SKM-1 treated with dmso at 0.1 percent for 144 hours (cell line): ENCODE measurements around the gene EMID1.

ENCODE experiments used
- DNase-seq: peaks from one replicate; lab custom pipeline; 2025; ENCODE audit not compliant: unreplicated experiment; lab: John Stamatoyannopoulos, UW

Gene EMID1

GRCh38 chr22:29205594-29206371, at the start of gene EMID1:
Gene EMID1 (plus strand): TSS chr22:29205896. CDS start chr22:29206039, 143 bp downstream.
- DNase-seq: no peak

DNA sequence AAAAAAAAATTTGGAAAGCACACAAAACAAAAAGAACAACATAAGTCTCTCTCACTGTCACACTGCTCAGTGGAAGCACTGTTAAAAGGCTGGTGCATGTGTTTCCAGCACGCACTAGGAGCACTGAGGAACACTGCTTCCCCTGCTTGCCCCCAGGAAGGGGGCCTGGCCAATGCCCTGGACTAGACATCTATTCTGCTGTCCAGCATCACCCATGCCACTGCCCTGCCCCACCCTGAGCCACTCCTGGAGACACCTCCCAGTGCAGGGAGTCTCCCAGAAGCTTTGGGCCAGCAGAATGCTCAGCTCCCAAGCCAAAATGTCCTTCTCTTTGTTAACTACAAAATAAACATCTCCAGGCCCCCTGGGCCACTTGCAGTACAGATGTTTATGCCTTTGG, 49.7 kb upstream of the EMID1 start:
- no peak for DNase-seq

DNA sequence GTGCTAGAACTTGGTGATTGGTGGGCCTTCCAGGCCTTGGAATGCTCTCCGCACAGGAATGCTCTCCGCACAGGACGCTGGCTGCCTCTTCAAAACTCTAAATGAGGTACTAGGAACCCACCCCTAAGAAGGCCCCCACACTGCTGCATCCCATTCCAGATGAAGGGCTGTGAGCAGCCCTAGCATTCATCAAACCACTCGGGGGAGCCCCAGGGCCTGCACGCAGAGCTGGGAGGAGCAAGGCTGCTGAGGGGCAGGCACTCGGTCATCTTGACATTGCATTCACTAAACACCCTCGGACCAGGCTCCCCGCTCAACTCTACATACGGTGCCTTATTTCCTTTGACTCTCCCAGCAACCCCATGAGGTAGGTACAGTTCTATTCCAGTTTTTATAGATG, 49.2 kb upstream of the EMID1 start:
- no peak for DNase-seq

- DNase-seq: no peak
These were observed 47.7 kb upstream of the EMID1 start for GRCh38 chr22:29157759-29158535.

DNA sequence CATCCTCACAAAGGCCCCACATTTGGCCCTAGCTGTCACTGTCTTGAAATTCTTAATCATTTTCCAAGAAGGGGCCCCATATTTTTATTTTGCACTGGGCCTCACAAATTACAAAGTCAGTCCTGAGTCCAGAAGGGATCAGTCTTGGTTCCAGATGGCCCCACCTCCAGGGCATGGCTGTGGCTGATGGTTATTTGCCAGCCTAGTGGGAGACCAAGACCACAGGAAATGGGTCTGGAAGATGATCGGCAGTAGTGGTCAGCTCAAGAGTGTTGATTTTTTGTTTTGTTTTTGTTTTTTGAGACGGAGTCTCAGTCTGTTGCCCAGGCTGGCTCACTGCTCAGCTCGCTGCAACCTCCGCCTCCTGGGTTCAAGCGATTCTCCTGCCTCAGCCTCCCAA, 47.1 kb upstream of the EMID1 start:
- no peak for DNase-seq

- DNase-seq: no peak
These were observed 41.9 kb upstream of the EMID1 start for GRCh38 chr22:29163808-29164207.

DNA sequence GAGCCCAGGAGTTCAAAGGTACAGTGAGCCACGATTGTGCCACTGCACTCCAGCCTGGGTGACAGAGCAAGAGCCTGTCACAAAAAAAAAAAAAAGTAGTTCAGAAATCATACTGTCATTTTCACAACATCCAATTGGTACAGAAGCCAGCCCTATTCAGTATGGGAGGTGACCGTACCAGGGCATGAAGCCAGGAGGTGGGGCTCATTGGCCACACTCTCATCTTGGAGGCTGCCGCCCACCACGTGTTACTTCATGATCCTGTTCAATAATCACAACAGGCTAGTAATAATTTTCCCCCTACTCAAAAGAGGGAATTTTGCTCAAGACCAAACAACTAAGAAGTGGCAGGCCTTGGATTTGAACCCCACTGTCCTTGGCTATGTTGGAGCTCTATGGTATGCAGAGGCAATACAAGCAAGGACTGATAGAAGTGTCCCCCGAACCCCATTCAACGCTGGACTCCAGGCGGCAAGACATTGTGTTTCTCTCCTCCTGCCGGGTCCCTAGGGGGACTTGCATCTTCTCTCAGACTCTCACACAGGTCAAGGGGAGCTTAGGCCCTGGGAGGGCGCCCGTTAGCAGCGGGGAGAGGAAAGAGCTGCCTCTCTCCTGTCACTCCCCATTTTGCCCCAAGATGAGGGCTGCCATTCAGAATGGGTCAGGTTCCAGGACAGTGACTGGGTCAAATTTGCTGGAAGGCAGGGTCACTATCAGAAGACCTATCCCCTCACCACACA, 40.2 kb upstream of the EMID1 start:
- no peak for DNase-seq

DNA sequence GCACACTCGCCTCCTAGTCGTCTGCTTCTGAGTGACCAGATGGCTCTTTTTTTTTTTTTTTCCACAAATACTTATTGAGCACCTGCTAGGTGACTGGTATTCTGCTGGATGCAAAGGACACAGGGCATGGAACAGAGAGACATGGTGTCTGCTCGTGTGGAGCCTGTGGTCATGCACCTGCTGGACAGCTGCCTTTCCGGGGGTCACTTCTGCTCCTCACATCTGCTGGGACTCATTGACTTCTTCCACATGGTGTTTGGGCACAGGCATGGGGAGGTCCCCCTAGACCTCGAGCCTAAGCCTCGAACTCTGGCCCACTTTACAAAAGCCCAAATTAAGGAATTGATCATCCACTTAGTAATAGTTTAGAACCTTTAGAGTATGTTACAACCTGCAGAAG, 39.5 kb upstream of the EMID1 start:
- DNase-seq: no peak

DNA sequence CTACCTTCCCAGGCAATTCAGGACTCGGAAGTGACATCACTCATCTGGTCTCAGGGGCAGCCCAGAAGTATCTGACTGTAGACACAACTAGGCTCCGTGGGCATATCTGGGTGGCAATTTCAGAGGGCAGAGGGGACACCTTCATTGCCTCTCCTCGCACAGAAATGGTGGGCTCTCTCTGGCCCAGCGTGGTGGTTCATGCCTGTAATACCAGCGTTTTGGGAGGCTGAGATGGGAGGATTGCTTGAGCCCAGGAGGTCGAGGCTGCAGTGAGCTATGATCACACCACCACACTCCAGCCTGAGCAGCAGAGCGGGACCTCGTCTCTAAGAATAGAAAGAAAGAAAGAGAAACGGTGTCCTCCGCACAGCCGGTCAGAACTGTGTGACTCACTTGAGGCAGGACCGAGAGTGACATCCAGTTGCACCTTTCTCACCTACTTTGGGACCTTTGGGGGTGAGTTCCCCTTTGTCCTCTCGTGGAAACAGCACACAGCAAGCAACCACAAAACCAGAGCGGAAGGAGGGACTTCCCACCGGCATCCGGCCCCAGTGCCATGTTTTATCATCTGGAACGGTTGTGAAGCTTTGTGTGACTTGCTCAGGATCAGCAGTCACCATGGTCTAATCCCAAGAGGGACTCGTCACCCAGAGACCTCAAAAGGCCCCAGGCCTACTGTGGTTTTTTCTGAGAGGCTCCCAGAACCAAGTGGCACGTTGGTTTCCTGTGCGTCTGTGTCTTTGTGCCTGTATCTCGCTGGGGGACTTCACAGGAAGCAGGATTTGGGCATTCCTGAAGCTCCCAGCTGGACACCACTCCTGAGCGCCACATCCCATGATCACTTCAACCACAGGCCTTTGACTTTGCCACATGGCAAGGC, 38.4 kb upstream of the EMID1 start:
- DNase-seq: peak; percentile 91

GRCh38 chr22:29171721-29172120, 34.0 kb upstream of the EMID1 start:
- DNase-seq: no peak

DNA sequence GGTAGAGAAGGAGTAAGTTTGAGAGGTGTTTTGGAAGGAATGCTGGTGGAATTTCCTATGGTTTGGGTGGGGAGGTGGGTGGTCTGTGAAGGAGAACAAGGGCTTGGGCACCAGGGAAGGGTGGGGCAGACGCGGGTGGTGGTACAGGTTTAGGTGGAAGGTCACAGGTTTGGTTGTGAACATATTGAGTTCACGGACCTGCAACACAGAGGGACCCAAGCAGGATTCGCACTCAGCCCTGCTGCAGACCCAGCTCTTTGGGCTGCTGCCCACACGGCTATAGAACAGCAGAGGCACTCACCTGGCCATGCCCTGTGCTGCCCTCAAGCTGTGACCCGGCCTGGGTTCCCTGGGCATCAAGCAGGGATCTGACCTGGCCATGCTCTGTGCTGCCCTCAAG, 33.5 kb upstream of the EMID1 start:
- no peak for DNase-seq

DNA sequence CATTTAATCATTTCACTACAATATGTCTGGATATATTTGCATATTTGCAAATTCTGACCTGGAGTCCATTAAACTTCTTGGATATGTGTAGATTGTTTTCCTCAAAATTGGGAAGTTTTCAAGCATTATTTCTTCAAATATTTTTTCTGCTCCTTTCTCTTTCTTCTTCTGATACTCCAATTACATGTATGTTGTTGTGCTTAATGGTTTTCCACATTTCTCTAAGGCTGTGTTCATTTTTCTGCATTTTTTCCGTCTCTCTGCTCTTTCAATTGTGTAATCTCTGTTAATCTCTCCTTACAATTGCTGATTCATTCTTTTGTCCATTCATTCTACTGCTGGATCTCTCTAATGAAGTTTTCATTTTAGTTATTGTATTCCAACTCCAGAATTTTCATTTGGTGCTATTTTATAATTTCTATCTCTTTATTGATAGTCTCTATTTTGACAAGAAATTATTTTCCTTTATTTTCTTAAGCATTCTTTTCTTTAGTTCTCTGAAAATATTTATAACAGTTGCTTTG, 30.3 kb upstream of the EMID1 start:
- no peak for DNase-seq

DNA sequence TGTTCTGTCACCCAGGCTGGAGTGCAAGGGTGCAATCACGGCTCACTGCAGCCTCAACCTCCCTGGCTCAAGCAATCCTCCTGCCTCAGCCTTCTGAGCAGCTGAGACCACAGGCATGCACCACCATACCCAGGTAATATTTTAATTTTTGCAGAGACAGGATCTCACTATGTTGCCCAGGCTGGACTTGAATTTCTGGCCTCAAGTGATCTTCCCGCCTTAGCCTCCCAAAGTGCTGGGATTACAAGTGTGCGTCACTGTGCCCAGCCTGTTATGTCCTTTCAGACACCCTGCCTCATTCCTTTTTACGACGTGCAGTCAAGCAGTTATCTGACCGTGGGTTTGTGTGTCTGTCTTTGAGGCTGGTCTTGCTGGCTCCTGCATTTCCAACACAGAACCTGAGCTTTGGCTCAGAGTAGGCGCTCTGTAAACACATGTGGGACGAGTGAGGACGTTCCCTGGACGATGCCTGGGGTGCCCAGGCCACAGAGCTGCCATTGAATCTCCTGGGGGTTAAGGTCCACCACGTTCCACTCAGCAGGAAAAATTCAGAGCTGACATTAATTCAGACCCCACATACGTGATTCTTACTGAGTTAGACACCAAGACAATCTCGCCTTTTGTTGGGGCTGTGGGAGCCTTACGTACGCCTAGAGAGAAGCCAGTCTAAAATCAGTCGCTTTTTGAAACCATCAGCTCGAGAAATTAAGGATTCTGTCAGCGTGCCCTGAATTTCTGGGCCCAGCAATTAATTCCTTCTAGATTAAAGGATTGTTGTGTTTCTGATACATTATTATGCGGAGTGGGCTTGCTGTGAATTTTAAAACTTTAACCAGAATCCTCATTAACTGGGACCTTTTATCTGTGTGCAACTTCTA, 21.5 kb upstream of the EMID1 start:
- no peak for DNase-seq

DNA sequence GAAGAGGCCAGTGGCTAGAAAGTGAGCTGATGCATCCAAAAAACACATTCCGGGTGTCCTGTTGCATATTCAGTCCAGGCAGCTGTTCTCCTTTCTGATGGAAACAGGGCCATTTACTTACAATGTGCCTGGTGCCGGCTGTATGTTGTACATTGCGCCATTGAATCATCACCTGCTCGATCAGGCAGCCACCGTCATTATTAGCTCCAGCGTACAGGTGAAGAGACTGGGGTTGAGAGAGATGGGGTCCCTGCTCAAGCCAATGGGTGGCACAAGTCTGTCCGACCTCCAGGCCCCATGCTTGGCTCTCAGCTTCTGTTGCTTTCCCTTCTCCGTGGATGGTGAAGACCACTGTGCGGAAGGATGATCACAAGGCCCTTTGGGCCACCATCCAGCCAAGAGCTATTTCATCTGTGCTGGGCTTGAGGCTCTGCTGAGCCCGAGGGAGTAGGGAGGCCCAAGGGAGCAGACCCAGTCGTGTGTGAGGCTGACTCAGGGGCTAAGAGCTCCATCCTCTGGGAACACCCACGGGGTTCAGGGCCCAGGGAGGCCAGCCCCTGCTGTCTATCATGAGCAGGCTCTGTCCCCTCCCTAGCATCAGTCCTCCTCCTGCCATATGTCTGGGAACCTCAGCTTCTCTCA, 20.7 kb upstream of the EMID1 start:
- DNase-seq: no peak

GRCh38 chr22:29186302-29186701, 19.4 kb upstream of the EMID1 start:
- no peak for DNase-seq

- DNase-seq: no peak
These were observed 17.9 kb upstream of the EMID1 start for GRCh38 chr22:29187831-29188230.

GRCh38 chr22:29190051-29190450, 15.6 kb upstream of the EMID1 start:
- no peak for DNase-seq

DNA sequence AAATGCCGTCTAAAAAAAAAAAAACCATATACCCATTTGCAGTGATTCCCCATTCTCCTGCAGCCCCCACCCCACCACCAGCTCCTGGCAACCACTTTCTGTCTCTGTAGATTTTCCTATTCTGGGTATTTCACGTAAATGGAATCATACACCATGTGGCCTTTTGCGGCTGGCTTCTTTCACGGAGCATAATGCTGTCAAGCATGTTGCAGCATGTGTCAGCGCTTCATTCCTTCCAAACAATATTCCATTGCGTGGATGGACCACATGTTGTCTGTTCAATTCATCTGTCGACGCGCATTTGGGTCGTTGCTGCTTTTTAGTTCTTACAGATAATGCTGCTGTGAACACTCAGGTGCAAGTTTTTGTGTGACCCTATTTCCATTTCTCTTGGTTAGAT, 14.8 kb upstream of the EMID1 start:
- no peak for DNase-seq

GRCh38 chr22:29193021-29193420, 12.7 kb upstream of the EMID1 start:
- DNase-seq: no peak
